Limb (tissue), 2 donors: Measurements from ENCODE around the gene LIPH.
"Not testable (repeated sequence)": the region's sequence is repeated elsewhere in the genome, so short reads cannot be mapped to it uniquely, and the experiment has no call there.

Source experiments
- DNase-seq, 2 donors: peaks; one replicate each; pipeline ENCODE4 v3.0.0-alpha.2; 2016; ENCODE audit errors: extremely low spot score in 2 of 2

Gene LIPH

GRCh38 chr3:185552358-185552877 is at the start of gene LIPH:
Gene LIPH, minus strand, starts transcription at chr3:185552588. Its CDS starts 117 bp downstream, at chr3:185552471.
- no peak for DNase-seq

- no peak for DNase-seq
Measured at GRCh38 chr3:185595526-185595925, 43.1 kb upstream of the LIPH start.

- DNase-seq: no peak
Measured at GRCh38 chr3:185594073-185594472, 41.7 kb upstream of the LIPH start.

GRCh38 chr3:185586686-185587039 is 34.3 kb upstream of the LIPH start:
- DNase-seq: peak in 1 of 2 donors; percentile 13

- DNase-seq: peak; percentile 99 to 100
Measured at GRCh38 chr3:185585859-185586685, 33.7 kb upstream of the LIPH start, which contains the start of gene SENP2. Gene SENP2, plus strand, starts transcription at chr3:185586295. Its CDS starts 119 bp downstream, at chr3:185586414.

GRCh38 chr3:185585518-185585858 is 33.1 kb upstream of the LIPH start:
- no peak for DNase-seq

GRCh38 chr3:185584686-185585085 is 32.3 kb upstream of the LIPH start:
- no peak for DNase-seq

- DNase-seq: no peak
Measured at GRCh38 chr3:185583925-185584324, 31.5 kb upstream of the LIPH start.

- DNase-seq: no peak
Measured at GRCh38 chr3:185582871-185583270, 30.5 kb upstream of the LIPH start.

- no peak for DNase-seq
Measured at GRCh38 chr3:185582236-185582635, 29.8 kb upstream of the LIPH start.

- DNase-seq: not testable (repeated sequence)
Measured at GRCh38 chr3:185575108-185575869, 22.9 kb upstream of the LIPH start.

- DNase-seq: no peak
Measured at GRCh38 chr3:185572183-185572582, 19.8 kb upstream of the LIPH start.

- no peak for DNase-seq
Measured at GRCh38 chr3:185561958-185562357, 9.6 kb upstream of the LIPH start.

GRCh38 chr3:185561374-185561943 is 9.1 kb upstream of the LIPH start:
- no peak for DNase-seq

- DNase-seq: no peak
Measured at GRCh38 chr3:185560676-185561075, 8.3 kb upstream of the LIPH start.

- DNase-seq: no peak
Measured at GRCh38 chr3:185559706-185560090, 7.3 kb upstream of the LIPH start.

GRCh38 chr3:185558395-185558794 is 6.0 kb upstream of the LIPH start:
- DNase-seq: no peak

GRCh38 chr3:185556640-185557039 is 4.3 kb upstream of the LIPH start:
- not testable (repeated sequence) for DNase-seq

- no peak for DNase-seq
Measured at GRCh38 chr3:185555860-185556347, 3.5 kb upstream of the LIPH start.

GRCh38 chr3:185555101-185555501 is 2.7 kb upstream of the LIPH start:
- no peak for DNase-seq

- no peak for DNase-seq
Measured at GRCh38 chr3:185549651-185550111, 2.7 kb downstream of the LIPH start.

- DNase-seq: peak in 1 of 2 donors; percentile 47
Measured at GRCh38 chr3:185549122-185549521, 3.3 kb downstream of the LIPH start.
